Subcutaneous adipose tissue (tissue), 4 donors: Measurements from ENCODE around the gene EFTUD2. TPM values are rescaled to one million over a fixed set of nuclear protein-coding genes. Genes with fewer than 3 reads are reported as not detected.

ENCODE experiments used
- CTCF ChIP-seq: fragments of 450-650 bp; IDR thresholded peaks from one replicate; pipeline ENCODE4 v1.5.1; 2016; ENCODE audit warnings: low read depth, mild to moderate bottlenecking, control low read depth, antibody characterized with exemption, moderate library complexity
- total RNA-seq, 4 donors: library from RNA; depleted of rRNA; stranded (reverse); fragments of >200 nt; gene quantifications; one replicate each; pipeline ENCODE4 v1.1.0, GENCODE V29; 2016

Gene EFTUD2
- total RNA-seq, 4 donors from 2014 or later = 52.0 to 74.0 (median 66.8) TPM

DNA sequence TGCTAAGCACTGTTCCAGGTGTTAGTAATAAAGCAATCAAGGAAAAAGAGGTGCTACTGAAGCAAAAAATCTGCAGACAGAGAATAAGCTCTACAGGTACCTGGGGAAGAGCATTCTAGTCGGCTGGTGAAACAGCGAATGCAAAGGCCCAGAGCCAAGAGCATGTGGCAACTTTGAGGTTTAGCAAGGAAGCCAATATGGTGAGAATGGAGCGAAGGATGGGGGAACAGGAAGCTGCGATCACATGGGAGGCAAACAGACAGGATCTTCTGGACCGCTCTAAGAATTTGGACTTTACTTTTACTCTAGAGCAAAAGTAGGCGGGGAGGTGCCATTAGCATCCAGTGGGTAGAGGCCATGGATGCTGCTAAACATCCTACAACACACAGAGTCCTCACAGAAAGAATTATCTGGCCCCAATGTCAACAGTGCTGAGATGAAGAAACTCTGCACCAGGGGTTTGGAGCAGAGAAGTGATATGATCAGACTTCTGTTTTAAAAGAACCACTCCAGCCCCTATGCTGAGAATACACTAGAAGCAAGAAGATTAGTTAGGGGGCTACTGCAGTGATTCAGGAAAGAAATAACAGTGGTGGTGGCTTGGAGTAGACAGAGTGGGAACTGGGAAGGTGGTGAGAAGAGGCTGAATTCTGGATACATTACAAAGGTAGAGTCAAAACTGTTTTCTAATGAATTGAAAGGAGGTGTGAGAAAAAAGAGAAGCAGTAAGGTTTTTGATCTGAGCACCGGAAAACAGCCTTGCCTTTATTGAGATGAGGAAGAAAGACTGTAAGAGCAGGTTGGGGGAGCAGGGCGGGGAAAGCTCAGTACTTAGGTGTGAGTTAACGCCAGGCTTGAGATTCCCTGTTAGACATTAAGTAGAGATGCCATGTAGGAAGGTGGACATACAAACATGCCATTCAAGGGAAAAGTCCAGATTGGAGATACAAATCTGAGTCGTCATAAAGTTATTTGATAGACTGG, 11.0 kb downstream of the EFTUD2 start:
- no peak for TF ChIP-seq CTCF

GRCh38 chr17:44887016-44887415, 12.2 kb downstream of the EFTUD2 start:
- TF ChIP-seq CTCF = no peak

DNA sequence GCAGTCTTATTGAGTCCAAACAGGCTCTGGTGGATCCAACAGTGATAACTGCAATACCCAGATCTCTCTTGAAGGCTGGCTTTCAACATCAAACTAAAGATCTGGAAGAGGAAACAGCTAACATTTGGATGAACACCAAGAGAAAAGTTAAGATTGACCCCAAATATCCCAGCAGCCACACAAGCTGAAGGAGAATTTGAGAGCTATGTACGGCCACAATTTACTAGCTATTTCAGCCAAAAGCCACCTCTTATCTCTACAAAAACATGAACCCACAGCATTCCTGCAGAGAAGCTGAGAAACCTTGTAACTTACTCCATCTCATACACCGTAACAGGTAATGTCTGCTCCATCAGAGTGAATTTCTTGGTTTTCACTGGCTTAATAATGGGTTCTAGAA, 14.3 kb downstream of the EFTUD2 start:
- TF ChIP-seq CTCF = no peak

- no peak for TF ChIP-seq CTCF
Observed at GRCh38 chr17:44881145-44881544, 18.1 kb downstream of the EFTUD2 start.

GRCh38 chr17:44880062-44880461, 19.2 kb downstream of the EFTUD2 start:
- no peak for TF ChIP-seq CTCF

- TF ChIP-seq CTCF = no peak
Observed at GRCh38 chr17:44879376-44879775, 19.9 kb downstream of the EFTUD2 start.

- TF ChIP-seq CTCF = no peak
Observed at GRCh38 chr17:44878627-44879221, 20.5 kb downstream of the EFTUD2 start.
